Stimulated activated CD8-positive, alpha-beta memory T cell treated with anti-CD3 and anti-CD28 coated beads, Interleukin-15, amount 100 ng/mL, for 1 hour (primary cell): Measurements from ENCODE around the gene KIAA1217.
"Not testable (repeated sequence)": the region's sequence is repeated elsewhere in the genome, so short reads cannot be mapped to it uniquely, and the experiment has no call there.

Experiments used
- DNase-seq: peaks from one replicate; pipeline ENCODE4 v3.0.0-alpha.2; 2020; ENCODE audit warnings: low read depth

The KIAA1217 gene

DNA sequence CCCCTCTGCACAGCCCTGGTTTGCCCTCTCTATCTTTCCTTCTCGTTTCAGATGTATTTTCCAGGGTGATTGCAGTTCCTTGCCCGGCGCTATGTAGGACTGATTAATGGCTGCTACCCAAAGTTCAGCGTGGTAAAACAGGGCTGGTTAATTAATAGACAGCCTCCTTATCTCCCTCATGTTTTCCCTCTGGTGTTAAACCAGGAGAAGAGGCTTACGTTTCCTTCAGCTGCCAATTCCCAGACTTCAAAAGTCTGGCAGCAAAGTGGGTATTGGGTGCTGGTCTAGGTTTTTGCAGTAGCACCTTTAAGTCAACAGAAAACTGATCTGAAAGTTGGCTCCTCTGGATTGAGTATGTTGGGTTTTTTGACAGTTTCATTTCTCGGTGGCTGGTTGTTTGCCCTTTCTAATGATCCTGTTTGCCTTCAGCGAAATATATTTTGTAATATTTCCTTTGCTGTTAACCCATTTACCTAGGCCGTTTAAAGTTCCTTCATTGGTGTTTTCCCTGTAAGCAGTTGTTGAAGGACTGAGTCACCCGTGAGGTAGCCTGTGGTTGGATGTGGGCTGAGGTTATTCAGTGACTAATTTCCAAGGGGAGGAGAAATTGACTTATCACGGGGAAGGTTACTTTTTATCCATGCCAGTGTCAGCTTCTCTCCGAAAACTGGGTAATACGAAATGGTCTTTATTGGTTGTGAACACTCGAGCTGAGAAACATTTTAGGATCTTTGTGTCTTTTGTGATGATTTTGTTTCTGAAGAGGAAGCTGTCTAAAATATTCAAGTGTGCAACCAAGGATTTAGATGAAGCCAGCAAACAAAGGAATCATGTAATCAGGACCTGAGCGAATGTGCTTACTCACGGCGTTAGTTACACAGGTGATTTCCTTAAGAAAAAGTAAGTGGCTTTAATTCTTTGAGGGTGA is 257.2 kb downstream of the KIAA1217 start:
- no peak for DNase-seq

DNA sequence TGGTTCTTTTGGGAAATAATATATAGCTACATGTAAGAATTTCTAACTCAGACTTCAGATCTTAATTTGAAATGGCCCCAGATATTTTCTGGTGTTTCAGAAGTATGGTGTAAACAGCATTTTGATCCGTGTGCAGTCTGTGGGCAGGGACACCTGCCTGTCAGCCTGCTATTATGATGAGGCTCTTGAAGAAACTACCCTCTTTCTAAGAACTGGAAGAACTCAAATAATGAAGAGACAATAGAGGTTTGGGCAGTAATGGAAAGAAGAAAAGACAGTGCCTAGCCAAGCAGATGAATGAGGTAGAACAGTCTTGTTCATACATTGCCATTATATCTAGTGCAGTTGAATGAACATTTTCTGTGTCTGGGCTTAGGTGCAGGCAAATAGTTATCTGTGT is 258.2 kb downstream of the KIAA1217 start:
- DNase-seq = no peak

DNA sequence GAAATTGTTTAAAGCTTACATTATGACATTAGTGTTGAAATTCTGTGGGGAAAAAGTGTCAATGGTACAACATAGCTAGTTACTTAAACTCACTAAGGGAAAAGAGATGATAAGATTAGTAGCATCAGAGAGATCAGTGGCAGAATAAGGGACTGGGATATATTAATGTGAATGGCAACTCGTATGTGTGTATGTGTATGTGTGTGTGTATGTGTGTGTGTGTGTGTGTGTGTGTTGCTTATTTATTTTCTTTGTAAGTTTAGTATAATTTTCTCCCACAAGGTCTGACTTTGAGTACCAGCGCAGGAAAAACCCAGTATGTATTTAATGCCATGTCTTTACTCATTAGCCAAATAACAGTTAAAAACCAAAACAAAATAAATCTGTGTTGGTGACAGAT is 258.7 kb downstream of the KIAA1217 start:
- DNase-seq = no peak

DNA sequence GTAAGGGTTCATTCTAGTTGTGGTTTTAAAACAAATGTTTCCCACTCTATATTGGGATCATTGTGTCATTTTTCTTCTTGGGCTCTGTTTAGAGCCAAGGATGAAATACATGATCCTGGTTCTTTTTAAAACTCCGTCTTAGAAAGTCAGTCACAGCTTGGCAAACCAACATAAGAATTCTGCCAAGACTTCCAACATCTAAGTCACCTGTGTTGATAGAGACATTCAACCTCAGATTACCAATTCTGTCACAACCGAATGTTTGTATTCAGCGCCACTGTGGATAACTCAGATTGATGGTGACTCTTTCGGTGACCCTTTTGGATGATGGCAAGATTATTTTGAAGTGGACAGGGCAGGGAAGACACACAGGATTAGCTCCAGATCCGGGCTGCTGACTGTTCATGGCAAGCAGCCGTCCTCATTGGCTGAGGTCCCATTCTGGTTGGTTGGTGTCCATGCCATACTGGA is 259.4 kb downstream of the KIAA1217 start:
- no peak for DNase-seq

DNA sequence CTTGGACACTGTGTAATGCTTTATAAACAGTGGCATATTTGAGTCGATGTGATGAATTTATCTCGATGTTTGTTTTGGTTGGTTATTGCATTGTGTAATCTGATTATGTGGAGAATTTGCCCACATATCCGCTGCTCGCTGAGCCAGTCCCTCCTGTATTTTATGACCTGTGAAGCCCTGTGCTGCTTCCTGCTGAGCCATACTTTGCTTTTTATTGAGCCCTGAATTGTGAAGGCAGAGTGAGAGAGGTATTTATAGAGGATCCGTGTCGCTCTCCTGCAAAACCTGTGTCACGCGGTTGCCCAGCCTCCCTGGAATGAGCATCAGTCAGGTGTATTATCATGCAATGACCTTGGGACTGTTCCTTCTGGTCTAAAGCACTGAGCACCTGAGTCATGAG is 261.1 kb downstream of the KIAA1217 start:
- no peak for DNase-seq

DNA sequence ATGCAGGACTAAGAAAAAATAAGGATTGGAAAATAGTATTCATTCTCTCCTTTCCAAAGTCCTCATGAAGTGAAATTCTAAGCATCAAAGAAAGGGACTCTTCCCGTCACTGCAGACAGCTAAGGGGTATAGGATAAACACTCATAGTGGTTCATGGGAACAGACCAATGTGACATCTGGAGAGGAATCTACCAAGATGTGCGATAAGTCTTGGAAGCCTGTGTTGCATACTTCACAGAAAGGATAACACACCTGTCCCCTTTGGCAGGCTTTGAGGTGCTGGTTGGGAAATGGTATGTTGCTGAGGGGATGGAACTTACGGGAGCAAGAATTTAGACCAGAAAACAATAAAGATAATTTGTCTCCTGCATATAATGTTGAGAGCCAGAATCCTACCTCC is 266.7 kb downstream of the KIAA1217 start:
- DNase-seq = no peak

DNA sequence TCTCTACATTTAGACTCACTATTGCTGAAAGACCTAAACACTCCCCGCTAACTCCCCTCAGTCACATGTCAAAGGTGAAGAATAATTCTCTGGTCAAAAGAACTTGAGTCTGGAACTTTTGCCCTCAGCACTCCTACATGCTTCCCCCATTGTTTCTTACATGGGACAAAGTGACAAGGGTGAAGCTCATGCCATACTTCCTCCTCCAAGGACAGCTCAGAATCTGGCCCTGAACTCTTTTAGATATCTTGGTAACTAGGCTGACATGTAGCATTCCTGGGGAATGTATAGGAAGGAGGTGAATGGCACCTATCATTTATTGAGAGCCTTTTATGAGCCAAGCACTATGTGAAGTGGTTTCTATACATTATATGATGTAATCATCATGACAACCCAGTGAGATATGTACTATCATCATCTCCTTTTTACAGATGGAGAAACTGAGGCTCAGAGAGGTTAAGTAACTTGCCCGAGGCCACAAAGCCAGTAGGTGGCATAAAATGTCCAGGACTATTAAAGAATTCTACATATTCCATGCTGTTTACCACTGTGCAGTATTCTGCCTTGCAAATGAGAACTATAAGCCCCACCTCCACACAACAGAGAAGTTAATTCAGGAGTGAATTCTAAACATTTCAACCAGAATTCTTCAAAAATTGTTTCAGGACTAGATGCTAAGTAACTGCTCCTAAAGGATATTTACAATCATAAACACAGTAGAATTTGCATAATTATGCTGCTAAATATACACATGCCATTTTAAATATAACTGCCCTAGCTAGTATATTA is 268.2 kb downstream of the KIAA1217 start:
- no peak for DNase-seq

DNA sequence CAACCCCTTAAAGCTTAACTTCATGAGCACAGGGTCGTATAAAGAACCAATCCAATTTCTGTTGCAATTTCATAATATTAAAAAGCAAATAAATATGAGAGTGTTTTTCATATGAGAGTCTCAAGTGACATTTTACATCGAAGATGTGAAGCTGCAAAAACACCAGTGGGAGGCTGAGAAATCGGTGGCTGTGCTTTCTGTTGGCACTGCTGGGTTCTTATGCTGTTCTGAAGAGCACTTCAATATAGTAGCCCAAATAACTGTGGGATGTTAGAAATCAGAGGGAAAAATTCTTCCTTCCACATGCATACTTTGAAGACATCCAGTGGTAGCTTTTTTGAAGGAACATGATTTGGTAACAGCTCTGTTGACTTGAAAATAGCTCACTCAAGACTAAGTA is 269.0 kb downstream of the KIAA1217 start:
- no peak for DNase-seq

DNA sequence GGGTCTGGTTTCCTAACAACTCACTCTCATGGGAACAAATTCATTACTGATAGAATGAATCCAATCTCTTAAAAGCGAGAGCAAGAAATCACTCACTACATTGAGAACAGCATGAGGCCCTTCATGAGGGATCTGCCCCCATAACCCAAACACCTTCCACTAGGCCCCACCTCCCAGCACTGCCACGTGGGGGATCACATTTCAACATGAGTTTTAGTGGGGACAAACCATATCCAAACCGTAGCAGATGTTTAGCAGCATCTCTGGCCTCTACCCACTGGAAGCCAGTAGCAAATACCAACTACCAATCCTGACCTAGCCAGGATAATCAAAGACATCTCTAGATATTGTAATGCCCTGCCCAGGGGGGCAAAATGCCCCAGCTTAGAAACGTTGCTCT is 270.9 kb downstream of the KIAA1217 start:
- DNase-seq = no peak

DNA sequence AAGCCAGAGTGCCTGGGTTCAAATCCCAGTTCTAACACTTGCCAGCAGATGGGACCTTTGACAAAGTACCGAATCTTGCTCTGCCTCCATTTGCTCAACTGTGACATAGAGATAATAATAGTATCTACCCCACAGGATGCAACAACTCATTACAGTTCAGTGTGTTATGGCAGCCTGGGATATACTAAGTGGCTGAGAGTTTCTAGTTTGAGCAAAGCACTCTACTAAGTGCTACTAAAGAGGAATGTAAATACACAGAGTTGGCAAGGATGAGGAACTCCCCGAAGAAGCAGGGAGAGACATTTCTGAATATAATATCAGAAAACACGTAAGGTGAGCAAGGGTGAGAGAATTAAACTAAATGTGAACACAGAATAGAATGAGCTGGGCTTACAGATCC is 271.5 kb downstream of the KIAA1217 start:
- DNase-seq = no peak

DNA sequence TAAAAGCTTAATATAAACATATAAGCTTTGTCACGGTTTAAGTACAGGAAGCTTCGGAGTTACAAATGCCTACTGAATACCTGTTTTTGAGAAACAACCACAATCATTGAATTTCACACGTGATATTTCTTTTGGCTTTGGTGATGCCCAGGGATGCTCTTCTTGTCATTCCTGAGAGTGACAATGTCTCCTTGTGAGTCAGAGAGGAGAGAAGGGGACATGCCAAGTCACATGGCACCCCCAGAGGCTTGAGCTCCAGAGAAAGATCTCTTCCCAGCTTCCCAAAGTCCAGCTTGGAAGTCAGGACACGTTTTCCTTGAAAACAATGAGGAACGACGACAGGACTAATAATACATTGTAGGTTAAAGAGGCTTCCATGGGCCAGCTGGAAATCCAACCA is 272.3 kb downstream of the KIAA1217 start:
- no peak for DNase-seq

DNA sequence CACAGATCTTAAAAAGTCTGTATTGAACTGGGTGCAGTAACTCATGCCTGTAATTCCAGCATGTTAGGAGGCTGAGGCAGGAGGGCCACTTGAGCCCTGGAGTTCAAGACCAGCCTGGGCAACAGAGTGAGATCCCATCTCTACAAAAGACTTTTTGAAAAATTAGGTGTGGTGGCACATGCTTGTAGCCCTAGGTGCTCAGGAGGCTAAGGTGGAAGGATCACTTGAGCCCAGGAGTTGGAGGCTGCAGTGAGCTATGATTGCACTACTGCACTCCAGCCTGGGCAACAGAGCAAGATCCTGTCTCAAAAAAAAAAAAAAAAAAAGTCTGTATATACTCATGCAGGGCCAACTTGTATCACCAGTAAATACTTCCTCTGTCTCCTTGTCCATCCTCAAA is 273.8 kb downstream of the KIAA1217 start:
- not testable (repeated sequence) for DNase-seq

DNA sequence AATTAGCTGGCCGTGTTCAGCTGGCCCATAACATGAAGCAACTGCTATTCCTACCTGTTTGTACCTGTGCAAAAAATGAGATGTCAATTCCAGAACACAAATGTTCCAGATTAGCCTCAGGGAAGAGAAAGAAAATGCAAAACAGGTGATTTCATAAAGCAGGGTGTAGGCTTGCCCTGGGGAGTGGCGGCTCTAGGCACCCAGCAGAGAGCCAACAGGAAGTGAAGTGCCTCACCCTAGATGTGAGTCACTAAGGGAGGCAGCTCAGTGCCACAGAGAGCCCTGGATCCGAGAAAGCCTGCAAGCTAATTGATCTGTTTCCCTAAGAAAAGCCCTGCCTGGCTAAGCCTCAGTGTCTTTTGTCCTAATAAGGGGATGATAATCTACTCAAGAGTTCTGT is 274.8 kb downstream of the KIAA1217 start:
- DNase-seq = no peak

DNA sequence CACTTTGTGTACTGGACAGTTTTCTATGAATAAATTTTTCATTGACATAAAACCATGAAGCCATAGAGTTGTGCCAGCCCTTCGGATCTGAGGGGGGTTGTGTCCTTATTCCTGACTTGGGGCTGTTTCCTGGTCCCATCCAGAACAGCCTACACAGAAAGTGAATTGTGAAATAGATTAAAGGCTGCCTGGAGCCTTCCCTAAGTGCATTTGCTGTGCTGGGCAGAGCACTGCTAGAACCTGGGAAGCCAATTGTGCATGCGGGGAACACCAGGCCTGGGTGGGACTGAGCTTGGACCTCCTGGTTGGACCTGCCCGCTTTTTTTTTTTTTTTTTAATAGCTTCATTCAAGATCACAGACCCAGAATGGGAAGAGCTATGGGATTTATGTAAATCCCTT is 275.8 kb downstream of the KIAA1217 start:
- no peak for DNase-seq

DNA sequence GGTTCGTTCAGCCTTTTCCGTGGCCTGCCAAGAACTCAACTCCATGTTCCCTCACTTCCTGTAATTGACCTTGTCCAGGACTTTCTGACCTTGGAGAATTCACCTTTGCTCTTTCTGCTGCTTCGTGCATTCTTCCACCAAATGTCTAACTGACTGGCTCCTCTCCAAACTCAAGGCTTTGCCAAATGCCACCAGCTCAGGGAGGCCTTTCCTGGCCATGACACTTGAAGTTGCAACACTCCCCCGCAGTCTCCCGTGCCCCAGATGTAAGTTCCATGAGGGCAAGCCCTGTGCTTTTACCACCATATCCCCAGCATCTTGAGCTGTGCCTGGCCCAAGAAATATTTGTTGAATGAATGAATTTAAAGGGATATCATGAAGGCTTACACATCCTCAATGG is 276.4 kb downstream of the KIAA1217 start:
- no peak for DNase-seq

DNA sequence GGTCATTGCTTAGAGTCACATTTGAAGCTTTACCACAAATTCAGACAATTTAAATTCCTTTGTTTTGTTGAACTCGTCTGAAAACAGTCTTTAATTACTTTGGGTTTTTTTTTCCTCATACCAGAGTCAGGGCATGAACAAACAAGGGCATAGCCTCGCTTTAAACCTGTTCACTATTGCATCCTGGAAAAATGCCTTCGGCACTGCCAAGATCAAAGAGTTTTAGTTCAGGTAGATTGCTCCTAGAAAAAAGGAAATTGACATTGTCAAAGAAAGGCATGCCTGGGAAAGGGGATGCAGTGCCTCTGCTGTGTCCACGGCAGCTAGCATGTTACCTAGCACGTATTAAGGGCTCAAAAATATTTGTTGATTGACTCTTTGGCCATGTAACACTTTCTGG is 279.7 kb downstream of the KIAA1217 start:
- no peak for DNase-seq

DNA sequence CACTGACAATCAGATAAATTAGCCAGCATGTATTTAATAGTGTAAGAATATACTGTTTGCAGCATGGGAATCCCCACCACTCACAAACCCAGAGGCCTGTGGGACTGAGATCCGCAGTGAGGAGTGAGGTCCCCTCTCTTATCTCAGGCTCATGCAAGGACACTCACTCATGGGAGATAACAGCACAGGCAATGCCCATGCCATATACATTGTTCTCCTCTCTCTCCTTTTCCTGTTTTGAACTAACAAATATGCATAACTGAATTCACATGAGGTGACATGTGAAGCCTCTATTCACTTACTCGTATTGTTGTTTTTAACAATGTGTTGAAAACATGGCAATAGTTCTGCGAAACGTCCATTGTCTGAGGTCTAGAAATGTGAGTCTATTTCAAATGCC is 284.2 kb downstream of the KIAA1217 start:
- no peak for DNase-seq

DNA sequence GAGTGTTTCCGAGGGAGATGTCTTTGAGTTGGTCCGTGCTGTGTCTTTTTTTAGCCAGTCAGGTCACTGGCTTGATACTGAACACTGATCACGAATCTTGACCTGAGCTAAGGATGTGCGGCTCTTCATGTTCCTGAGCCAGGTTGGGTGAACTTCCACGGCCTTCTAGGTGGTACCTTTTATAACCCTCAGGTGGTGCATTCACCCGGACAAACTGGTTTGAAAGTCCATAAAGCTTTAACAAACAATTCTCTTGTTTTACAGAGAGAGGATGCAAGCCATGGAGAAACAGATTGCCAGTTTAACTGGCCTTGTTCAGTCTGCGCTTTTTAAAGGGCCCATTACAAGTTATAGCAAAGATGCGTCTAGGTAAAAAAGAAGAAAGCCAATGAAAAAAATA is 285.3 kb downstream of the KIAA1217 start:
- DNase-seq = no peak

DNA sequence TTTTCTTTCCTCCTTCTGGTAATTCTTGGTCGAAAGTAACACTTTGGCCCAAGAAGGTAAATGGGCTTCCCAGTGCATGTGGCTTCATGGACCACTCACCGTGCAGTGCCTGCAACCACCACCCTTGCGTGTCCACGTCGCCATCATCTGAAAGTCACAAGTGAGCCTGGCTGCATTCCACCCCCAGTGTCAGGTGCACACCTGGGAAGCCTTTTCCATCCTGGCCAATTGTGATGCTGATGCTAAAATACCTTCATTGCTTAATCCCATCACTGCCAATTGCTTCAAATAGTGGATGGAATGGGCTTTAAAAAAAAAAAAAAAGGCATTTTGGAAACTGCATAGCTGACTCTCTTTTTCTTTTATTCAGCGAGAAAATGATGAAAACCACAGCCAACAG is 285.8 kb downstream of the KIAA1217 start:
- no peak for DNase-seq

DNA sequence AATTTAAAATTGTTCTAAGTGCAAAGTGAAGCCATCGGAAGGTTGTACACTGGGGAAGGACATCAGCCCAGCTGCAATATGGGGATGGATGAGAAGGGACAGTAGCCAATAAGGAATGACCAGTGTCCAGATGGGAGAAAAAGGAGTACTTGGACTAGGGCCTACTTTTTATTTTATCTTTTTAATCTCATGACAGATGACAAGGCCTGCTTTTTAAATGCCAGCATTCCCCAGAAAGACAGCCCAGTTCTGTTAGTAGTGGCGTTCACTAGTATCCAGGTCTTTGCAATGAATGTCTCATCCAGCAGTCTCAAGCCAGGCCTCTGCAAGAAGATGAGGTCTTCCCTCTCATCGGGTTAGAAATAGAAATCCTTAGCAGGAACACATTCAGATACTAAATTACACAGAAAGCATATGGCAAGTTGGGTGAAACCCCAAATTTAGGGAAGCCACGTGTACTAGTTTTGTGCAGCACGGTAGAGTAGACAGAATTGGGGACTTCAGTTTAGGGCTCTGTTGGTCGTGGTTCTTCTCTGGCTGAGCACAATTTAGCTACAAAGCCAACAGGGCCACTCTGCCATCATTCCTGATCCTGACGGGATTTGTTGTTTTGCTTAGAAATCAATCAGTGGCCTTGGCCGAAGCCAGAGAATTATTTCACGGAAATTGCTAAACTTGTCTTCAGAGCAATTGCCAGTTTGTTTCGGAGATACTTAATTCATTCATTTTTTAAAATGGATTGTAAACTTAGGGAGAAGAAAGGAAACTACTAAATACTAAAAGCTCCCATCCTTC is 286.9 kb downstream of the KIAA1217 start:
- no peak for DNase-seq

DNA sequence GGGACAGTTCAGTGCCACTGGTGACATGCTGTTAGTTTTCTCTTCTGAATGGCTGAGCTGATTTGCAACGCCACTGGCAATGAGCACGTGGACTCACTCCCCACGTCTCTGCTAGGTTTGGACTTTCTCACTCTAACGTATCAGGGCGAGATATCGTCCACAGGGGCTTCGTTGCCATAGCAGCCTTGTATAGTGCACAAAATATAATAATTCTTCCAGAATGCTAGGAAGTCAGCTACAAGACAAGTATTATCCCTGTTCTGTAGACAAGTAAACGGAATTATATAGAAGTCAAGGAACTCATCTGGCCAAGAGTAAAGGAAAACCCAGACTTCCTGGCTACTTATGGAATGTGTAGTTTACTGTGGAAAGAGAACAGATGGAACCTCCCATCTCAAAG is 288.0 kb downstream of the KIAA1217 start:
- no peak for DNase-seq

DNA sequence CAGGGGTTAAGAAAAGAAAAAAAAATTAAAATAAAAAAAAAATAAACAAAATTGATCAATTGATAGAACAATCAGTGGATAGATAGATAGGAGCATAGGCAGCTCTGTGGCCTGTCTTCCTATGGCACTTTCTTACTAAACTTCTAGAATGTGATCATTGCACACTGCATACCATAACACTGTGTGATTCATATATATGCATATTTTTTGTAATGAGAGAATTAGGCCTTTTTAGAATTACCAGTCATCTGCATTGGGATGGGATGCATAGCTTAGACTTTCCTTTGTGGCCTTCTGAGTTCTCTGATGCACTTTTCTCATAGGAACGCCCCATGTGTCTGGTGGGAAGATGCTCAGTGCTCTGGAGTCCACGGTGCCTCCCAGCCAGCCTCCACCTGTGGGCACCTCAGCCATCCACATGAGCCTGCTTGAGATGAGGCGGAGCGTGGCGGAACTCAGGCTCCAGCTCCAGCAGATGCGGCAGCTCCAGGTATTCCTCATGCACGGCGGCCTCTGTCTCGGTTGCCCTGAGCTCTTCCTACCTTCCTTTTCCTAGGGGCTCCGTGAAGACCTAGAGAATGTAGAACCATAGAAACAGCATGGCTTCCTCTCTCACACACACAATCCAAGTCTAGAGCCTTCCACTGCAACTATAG is 292.2 kb downstream of the KIAA1217 start:
- DNase-seq = no peak
